GM19463 (cell line): Measurements from ENCODE around the gene TIMM29.
A peak's percentile ranks its signal among the peaks of the same experiment; 100 is the strongest.
"Not testable (repeated sequence)": the region's sequence is repeated elsewhere in the genome, so short reads cannot be mapped to it uniquely, and the experiment has no call there.

Source experiments
- ATAC-seq: cut with Tn5 transposase; IDR thresholded peaks from one replicate; pipeline ENCODE4 v1.9.1; 2021; ENCODE audit warnings: mild to moderate bottlenecking, moderate library complexity; ENCODE audit not compliant: unreplicated experiment

TIMM29 gene

GRCh38 chr19:10936661-10937084, 8.1 kb downstream of the TIMM29 start:
- no peak for ATAC-seq

- ATAC-seq: not testable (repeated sequence)
Measured at GRCh38 chr19:10941649-10942048, 13.0 kb downstream of the TIMM29 start.

GRCh38 chr19:10943412-10943811, 14.8 kb downstream of the TIMM29 start:
- ATAC-seq: not testable (repeated sequence)

- no peak for ATAC-seq
Measured at GRCh38 chr19:10945264-10945663, 16.7 kb downstream of the TIMM29 start.

- ATAC-seq: no peak
Measured at GRCh38 chr19:10946958-10947657, 18.5 kb downstream of the TIMM29 start.

GRCh38 chr19:10952809-10953208, 24.2 kb downstream of the TIMM29 start:
- ATAC-seq: no peak

- ATAC-seq: not testable (repeated sequence)
Measured at GRCh38 chr19:10959277-10959968, 30.8 kb downstream of the TIMM29 start.

- peak; percentile 71 for ATAC-seq
Measured at GRCh38 chr19:10960314-10961072, 31.9 kb downstream of the TIMM29 start, which contains the start of gene SMARCA4. SMARCA4 (plus strand) TSS chr19:10961030; CDS start chr19:10984152, 23,122 bp downstream.

GRCh38 chr19:10961073-10961860, 32.7 kb downstream of the TIMM29 start:
- peak; percentile 34 for ATAC-seq

- no peak for ATAC-seq
Measured at GRCh38 chr19:10962863-10963262, 34.3 kb downstream of the TIMM29 start.

- no peak for ATAC-seq
Measured at GRCh38 chr19:10963865-10964264, 35.3 kb downstream of the TIMM29 start.

- ATAC-seq: no peak
Measured at GRCh38 chr19:10964903-10965302, 36.3 kb downstream of the TIMM29 start.

GRCh38 chr19:10965398-10965797, 36.8 kb downstream of the TIMM29 start:
- no peak for ATAC-seq

GRCh38 chr19:10966809-10967208, 38.2 kb downstream of the TIMM29 start:
- no peak for ATAC-seq

GRCh38 chr19:10968527-10969135, 40.0 kb downstream of the TIMM29 start:
- ATAC-seq: no peak

GRCh38 chr19:10971107-10971726, 42.6 kb downstream of the TIMM29 start:
- ATAC-seq: no peak

GRCh38 chr19:10975374-10976130, 46.9 kb downstream of the TIMM29 start:
- no peak for ATAC-seq

- ATAC-seq: no peak
Measured at GRCh38 chr19:10976131-10976892, 47.7 kb downstream of the TIMM29 start.

- ATAC-seq: no peak
Measured at GRCh38 chr19:10977742-10978092, 49.1 kb downstream of the TIMM29 start.
